ENCODE results near the gene MKS1.

- TF ChIP-seq MYC (IDR thresholded peaks at IDR 0.05; ENCODE audit: low read depth, low read length) (no peak), CTCF (IDR thresholded peaks at IDR 0.05; ENCODE audit: extremely low read depth in 1 of 2, insufficient read depth in 1 of 2, low read depth in 1 of 2, low read length in 2 of 2) (no peak), POLR2AphosphoS5 (IDR thresholded peaks at IDR 0.05; ENCODE audit: insufficient read depth, low read depth, low read length) (no peak), MAX (IDR thresholded peaks at IDR 0.05; ENCODE audit: insufficient read depth, insufficient read length) (no peak)
Measured at GRCh38 chr17:58227733-58228132, 8.7 kb upstream of the MKS1 start.
